Uterus (tissue), 4 donors: ENCODE data around the gene SPACA4. TPM values are rescaled to one million over a fixed set of nuclear protein-coding genes. Genes with fewer than 3 reads are reported as not detected.

Experiments
- DNase-seq, 2 donors: peaks; one replicate each; pipeline ENCODE4 v3.0.0-alpha.2; 2019 to 2020
- H3K27ac ChIP-seq, 2 donors: fragments of 200-600 bp; sonication (generic); 1 replicate in 1 of 2; 2 replicates in 1 of 2; pipeline ENCODE4 v1.5.1; 2016 to 2018
- H3K27me3 ChIP-seq, 2 donors: fragments of 200-600 bp; sonication (generic); one replicate each; pipeline ENCODE4 v1.5.1; 2018 to 2019; ENCODE audit warnings: control low read depth in 1 of 2
- H3K36me3 ChIP-seq, 2 donors: fragments of 200-600 bp; sonication (generic); one replicate each; pipeline ENCODE4 v1.5.1; 2019; ENCODE audit warnings: control low read depth in 1 of 2
- H3K4me1 ChIP-seq, 2 donors: fragments of 200-600 bp; sonication (generic); one replicate each; pipeline ENCODE4 v1.5.1; 2018 to 2019; ENCODE audit warnings: control low read depth in 1 of 2
- H3K4me3 ChIP-seq, 2 donors: fragments of 200-600 bp; sonication (generic); 1 replicate in 1 of 2; 2 replicates in 1 of 2; pipeline ENCODE4 v1.5.1; 2018 to 2019; ENCODE audit warnings: mild to moderate bottlenecking in 1 of 2
- H3K9me3 ChIP-seq, 2 donors: fragments of 200-600 bp; sonication (generic); one replicate each; pipeline ENCODE4 v1.5.1; 2019; ENCODE audit warnings: control low read depth in 1 of 2
- POLR2A ChIP-seq, 2 donors: fragments of 450-650 bp; IDR thresholded peaks; one replicate each; pipeline ENCODE4 v1.6.1; 2016; ENCODE audit warnings: antibody characterized with exemption in 2 of 2, mild to moderate bottlenecking in 1 of 2, moderate library complexity in 1 of 2
- intact Hi-C: fragments of 100-400 bp; cut with DNase I; formaldehyde crosslinking; loops from one replicate; pipeline ENCODE4 v1.15.1; 2023; ENCODE audit warnings: low total_unique reads
- total RNA-seq, 4 donors: library from RNA; depleted of rRNA in 3 of 4; stranded (reverse); fragments of >200 nt in 3 of 4; gene quantifications; one replicate each; pipeline versions ENCODE4 v1.1.0 to v1.2.4, GENCODE V29; 2014 to 2023
- TF ChIP-seq, protein P1 (sequence below), 4 experiments: fragments of 200-600 bp in 2 of 4; fragments of 450-650 bp in 2 of 4; sonication (generic) in 2 of 4; IDR thresholded peaks; one replicate each; pipeline ENCODE4 v1.5.1; 2016 to 2019; ENCODE audit warnings: antibody characterized with exemption in 4 of 4, mild to moderate bottlenecking in 2 of 4, moderate library complexity in 1 of 4
- donor health status: DM: yes; HTN: yes; CAD: no.

SPACA4 gene
- total RNA-seq, 4 donors from 2014 or later = not detected

DNA sequence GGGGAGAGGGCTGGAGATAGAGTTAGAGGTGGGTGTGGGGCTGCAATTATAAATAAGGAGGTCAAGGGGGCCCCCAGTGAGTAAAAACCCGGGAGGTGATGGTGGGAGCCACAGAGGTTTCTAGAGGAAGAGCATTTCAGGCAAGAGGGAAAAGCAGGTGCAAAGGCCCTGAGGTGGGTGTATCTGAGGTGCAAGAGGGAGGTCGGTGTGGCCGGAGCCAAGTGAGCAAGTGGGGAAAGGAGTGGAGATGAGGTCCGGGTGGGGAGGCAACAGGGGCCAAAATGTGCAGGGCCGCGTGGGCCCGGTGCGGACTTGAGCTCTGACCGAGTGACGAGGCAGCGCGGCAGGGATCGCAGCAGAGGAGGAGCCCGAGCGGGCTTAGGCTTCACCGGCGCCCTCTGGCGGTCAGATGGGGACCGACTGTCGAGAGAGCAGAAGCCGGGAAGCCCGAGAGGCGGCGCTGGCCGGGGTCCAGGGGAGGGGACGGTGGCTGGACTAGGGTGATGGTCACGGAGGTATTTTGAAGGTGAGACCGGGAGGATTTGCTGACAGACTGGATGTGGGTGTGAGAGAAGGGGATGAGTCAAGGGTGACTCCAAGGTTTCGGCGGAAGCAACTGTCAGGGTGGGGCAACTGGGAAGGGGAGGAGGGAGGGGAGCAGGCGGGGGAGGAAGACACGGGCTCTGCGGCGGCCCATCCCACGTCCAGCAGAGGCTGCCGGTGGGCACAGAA, 17.7 kb upstream of the SPACA4 start:
- no peak for TF ChIP-seq POLR2A (IDR thresholded peaks at IDR 0.05)
- TF ChIP-seq, protein P1, sequence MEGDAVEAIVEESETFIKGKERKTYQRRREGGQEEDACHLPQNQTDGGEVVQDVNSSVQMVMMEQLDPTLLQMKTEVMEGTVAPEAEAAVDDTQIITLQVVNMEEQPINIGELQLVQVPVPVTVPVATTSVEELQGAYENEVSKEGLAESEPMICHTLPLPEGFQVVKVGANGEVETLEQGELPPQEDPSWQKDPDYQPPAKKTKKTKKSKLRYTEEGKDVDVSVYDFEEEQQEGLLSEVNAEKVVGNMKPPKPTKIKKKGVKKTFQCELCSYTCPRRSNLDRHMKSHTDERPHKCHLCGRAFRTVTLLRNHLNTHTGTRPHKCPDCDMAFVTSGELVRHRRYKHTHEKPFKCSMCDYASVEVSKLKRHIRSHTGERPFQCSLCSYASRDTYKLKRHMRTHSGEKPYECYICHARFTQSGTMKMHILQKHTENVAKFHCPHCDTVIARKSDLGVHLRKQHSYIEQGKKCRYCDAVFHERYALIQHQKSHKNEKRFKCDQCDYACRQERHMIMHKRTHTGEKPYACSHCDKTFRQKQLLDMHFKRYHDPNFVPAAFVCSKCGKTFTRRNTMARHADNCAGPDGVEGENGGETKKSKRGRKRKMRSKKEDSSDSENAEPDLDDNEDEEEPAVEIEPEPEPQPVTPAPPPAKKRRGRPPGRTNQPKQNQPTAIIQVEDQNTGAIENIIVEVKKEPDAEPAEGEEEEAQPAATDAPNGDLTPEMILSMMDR (IDR thresholded peaks at IDR 0.05) = peak; percentile 77 to 90 (median 88)
- Histone ChIP-seq H3K36me3 (no peaks in the 10 kb centered on the region), H3K9me3 (no peaks in the 10 kb centered on the region), H3K27me3 (no peaks in the 10 kb centered on the region), H3K4me3 (no peak overlapping the region), H3K4me1 (no peaks in the 10 kb centered on the region), H3K27ac (no peak overlapping the region)
- DNase-seq = peak; percentile 82 to 83
- intact Hi-C loops = loop anchor here (10.0 kb wide), 1 partner anchor 94 kb away; no protein-coding TSS in a partner anchor

DNA sequence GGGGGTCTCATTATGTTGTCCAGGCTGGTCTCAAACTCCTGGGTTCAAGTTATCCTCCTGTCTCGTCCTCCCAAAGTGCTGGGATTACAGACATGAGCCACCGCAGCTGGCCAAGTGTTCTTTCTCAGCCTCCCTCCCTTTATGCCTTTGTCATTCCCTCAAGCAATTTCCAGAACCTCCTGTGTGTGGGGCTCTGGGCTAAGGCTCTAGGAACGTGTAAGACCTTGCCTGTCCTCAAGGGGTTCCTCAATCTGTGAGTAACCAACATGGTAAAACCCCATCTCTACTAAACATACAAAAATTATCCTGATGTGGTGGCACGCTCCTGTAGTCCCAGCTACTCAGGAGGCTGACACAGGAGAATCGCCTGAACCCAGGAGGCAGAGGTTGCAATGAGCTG, 15.5 kb upstream of the SPACA4 start:
- H3K9me3 ChIP-seq = no peaks in the 10 kb centered on the region
- no peak for TF ChIP-seq POLR2A (IDR thresholded peaks at IDR 0.05)
- TF ChIP-seq, protein P1 (IDR thresholded peaks at IDR 0.05) = no peak
- H3K27ac ChIP-seq = no peak overlapping the region
- no peaks in the 10 kb centered on the region for H3K4me1 ChIP-seq
- H3K27me3 ChIP-seq = no peaks in the 10 kb centered on the region
- DNase-seq = no peak
- no peak overlapping the region for H3K4me3 ChIP-seq
- intact Hi-C loops = no loop called here
- H3K36me3 ChIP-seq = no peaks in the 10 kb centered on the region

DNA sequence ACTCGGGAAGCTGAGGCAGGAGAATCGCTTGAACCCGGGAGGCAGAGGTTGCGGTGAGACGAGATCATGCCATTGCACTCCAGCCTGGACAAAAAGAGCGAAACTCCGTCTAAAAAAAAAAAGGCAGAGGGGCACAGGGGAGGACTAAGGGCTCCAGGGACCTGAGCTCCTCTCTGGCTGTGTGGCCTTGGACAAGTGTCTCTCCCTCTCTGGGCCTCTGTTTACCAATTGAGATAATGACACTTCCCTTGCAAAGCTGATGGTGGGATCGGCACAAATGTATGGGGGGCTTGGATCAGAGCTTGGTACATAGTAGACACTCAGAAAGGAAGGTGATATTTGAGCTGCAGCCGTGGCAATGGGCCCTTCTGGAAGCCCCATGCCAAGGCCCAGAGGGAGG, 11.4 kb upstream of the SPACA4 start:
- H3K36me3 ChIP-seq = no peaks in the 10 kb centered on the region
- no peak for DNase-seq
- H3K9me3 ChIP-seq = no peaks in the 10 kb centered on the region
- H3K4me1 ChIP-seq = no peaks in the 10 kb centered on the region
- intact Hi-C loops = no loop called here
- no peak overlapping the region for H3K4me3 ChIP-seq
- H3K27me3 ChIP-seq = no peaks in the 10 kb centered on the region
- H3K27ac ChIP-seq = no peak overlapping the region
- no peak for TF ChIP-seq POLR2A (IDR thresholded peaks at IDR 0.05)
- TF ChIP-seq, protein P1 (IDR thresholded peaks at IDR 0.05) = no peak

DNA sequence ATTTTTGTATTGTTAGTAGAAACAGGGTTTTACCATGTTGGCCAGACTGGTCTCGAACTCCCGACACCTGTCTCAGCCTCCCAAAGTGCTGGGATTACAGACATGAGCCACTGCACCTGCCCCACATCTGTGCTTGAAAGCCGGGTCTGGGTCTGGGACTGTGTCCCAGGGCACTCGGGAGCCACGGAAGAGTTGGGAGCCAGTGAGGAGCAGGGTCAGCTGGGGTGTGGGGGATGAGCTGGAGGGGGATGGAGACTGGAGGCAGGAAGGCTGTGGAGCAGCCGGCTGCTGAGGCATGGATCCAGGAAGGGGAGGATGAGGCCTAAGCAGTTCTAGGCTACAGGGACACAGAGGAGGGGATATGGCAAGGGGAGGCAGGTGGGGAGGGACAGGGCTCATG, 10.7 kb upstream of the SPACA4 start:
- Histone ChIP-seq H3K27ac (no peak overlapping the region), H3K27me3 (no peaks in the 10 kb centered on the region), H3K4me3 (no peak overlapping the region), H3K36me3 (no peaks in the 10 kb centered on the region), H3K9me3 (no peaks in the 10 kb centered on the region), H3K4me1 (no peaks in the 10 kb centered on the region)
- no peak for TF ChIP-seq POLR2A (IDR thresholded peaks at IDR 0.05)
- TF ChIP-seq, protein P1 (IDR thresholded peaks at IDR 0.05) = no peak
- DNase-seq = no peak
- intact Hi-C loops = no loop called here

DNA sequence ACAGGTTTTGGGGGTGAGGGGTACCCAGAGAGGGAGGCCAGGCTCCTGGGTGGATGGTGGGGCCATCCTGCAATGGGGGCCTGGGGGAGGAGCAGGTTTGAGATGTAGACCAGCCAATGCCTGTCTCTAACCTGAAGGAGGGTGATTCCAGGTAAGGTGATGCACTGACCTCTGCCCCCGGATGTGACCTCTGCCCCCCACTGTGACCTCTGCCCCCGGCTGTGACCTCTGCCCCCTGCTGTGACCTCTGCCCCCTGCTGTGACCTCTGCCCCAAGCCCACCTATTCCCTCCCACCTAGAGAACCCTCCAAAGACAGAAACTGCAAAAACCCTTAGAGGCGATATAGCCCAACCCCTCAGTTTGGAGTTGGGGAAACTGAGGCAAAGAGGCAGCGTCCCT, 10.3 kb upstream of the SPACA4 start:
- H3K27ac ChIP-seq = no peak overlapping the region
- no peak for DNase-seq
- H3K4me1 ChIP-seq = no peaks in the 10 kb centered on the region
- H3K9me3 ChIP-seq = no peaks in the 10 kb centered on the region
- intact Hi-C loops = no loop called here
- H3K4me3 ChIP-seq = no peak overlapping the region
- TF ChIP-seq, protein P1 (IDR thresholded peaks at IDR 0.05) = no peak
- no peak for TF ChIP-seq POLR2A (IDR thresholded peaks at IDR 0.05)
- no peaks in the 10 kb centered on the region for H3K27me3 ChIP-seq
- no peaks in the 10 kb centered on the region for H3K36me3 ChIP-seq
